ENCODE data around the gene SPINK1.

Gene SPINK1

GRCh38 chr5:147776989-147777388 is 54.5 kb downstream of the SPINK1 start:
- Histone ChIP-seq H3K9me3 (ENCODE audit: insufficient read depth, low read depth, low read length) (no peaks in the 10 kb centered on the region), H3K4me3 (ENCODE audit: low read length, poor library complexity, severe bottlenecking) (no peak overlapping the region), H3K4me2 (ENCODE audit: low read depth, low read length, poor library complexity, severe bottlenecking) (peak overlapping the region; percentile 8), H3K79me2 (ENCODE audit: insufficient read depth, low read length) (peaks cover 45% of the 10 kb centered on the region), H3F3A (ENCODE audit: low read depth) (no peaks in the 10 kb centered on the region), H3K9ac (ENCODE audit: low read depth, low read length, poor library complexity, severe bottlenecking) (no peak overlapping the region), H4K20me1 (ENCODE audit: insufficient read depth, low read length, poor library complexity, severe bottlenecking) (peaks cover 3% of the 10 kb centered on the region), H2AFZ (ENCODE audit: low read length) (no peak overlapping the region), H3K27me3 (ENCODE audit: insufficient read depth, low read length, poor library complexity, severe bottlenecking) (no peaks in the 10 kb centered on the region), H3K36me3 (ENCODE audit: insufficient read depth, low read length) (no peaks in the 10 kb centered on the region), H3K4me1 (ENCODE audit: insufficient read depth, low read length, poor library complexity, severe bottlenecking) (peaks cover 47% of the 10 kb centered on the region), H3K9me2 (replicated peaks; ENCODE audit: low read depth, low read length) (no peaks in the 10 kb centered on the region)
- TF ChIP-seq, protein P1, sequence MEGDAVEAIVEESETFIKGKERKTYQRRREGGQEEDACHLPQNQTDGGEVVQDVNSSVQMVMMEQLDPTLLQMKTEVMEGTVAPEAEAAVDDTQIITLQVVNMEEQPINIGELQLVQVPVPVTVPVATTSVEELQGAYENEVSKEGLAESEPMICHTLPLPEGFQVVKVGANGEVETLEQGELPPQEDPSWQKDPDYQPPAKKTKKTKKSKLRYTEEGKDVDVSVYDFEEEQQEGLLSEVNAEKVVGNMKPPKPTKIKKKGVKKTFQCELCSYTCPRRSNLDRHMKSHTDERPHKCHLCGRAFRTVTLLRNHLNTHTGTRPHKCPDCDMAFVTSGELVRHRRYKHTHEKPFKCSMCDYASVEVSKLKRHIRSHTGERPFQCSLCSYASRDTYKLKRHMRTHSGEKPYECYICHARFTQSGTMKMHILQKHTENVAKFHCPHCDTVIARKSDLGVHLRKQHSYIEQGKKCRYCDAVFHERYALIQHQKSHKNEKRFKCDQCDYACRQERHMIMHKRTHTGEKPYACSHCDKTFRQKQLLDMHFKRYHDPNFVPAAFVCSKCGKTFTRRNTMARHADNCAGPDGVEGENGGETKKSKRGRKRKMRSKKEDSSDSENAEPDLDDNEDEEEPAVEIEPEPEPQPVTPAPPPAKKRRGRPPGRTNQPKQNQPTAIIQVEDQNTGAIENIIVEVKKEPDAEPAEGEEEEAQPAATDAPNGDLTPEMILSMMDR (conservative IDR thresholded peaks at IDR 0.05; ENCODE audit: low read length), result no peak
- no peak for TF ChIP-seq EZH2phosphoT487 (IDR thresholded peaks at IDR 0.05; ENCODE audit: borderline replicate concordance)

All from Loucy (cell line).